Liver (tissue), 9 donors: ENCODE data around the gene PTH1R. TPM values are rescaled to one million over a fixed set of nuclear protein-coding genes. Genes with fewer than 3 reads are reported as not detected.

ENCODE experiments used
- DNase-seq: peaks from one replicate; pipeline ENCODE4 v3.0.0-alpha.2; 2017; ENCODE audit warnings: low spot score
- H3K27ac ChIP-seq, 2 donors: one replicate each; pipeline ENCODE4 v1.7.0; 2013; ENCODE audit warnings: inconsistent platforms in 2 of 2, low read length in 2 of 2, control low read depth in 1 of 2, low read depth in 1 of 2, mild to moderate bottlenecking in 1 of 2
- H3K27me3 ChIP-seq, 4 donors: one replicate each; pipeline versions ENCODE4 v1.6.1 to v1.7.0; 2013; ENCODE audit warnings: low read length in 3 of 4, inconsistent platforms in 1 of 4, mild to moderate bottlenecking in 1 of 4, moderate library complexity in 1 of 4; ENCODE audit not compliant: control insufficient read depth in 4 of 4, insufficient read depth in 4 of 4
- H3K36me3 ChIP-seq, 4 donors: one replicate each; pipeline versions ENCODE4 v1.6.1 to v1.7.0; 2013; ENCODE audit warnings: low read length in 3 of 4, mild to moderate bottlenecking in 3 of 4, low read depth in 1 of 4, moderate library complexity in 1 of 4; ENCODE audit not compliant: control insufficient read depth in 4 of 4, insufficient read depth in 3 of 4
- H3K4me1 ChIP-seq, 4 donors: one replicate each; pipeline versions ENCODE4 v1.6.1 to v1.7.0; 2013; ENCODE audit warnings: low read length in 3 of 4, mild to moderate bottlenecking in 3 of 4, moderate library complexity in 1 of 4; ENCODE audit not compliant: control insufficient read depth in 4 of 4, insufficient read depth in 4 of 4
- H3K4me3 ChIP-seq, 3 donors: one replicate each; pipeline versions ENCODE4 v1.6.1 to v1.7.0; 2013; ENCODE audit warnings: low read length in 3 of 3, control low read depth in 1 of 3, low read depth in 1 of 3, mild to moderate bottlenecking in 1 of 3
- H3K9ac ChIP-seq, 2 donors: one replicate each; pipeline ENCODE4 v1.7.0; 2013; ENCODE audit warnings: low read length in 2 of 2, mild to moderate bottlenecking in 2 of 2, moderate library complexity in 2 of 2, control low read depth in 1 of 2, low read depth in 1 of 2
- H3K9me3 ChIP-seq, 4 donors: one replicate each; pipeline versions ENCODE4 v1.6.1 to v1.7.0; 2013; ENCODE audit warnings: low read length in 3 of 4; ENCODE audit not compliant: control insufficient read depth in 4 of 4
- EGR1 ChIP-seq, 2 donors: IDR thresholded peaks; 2 replicates each; pipeline ENCODE4 v1.6.1; 2016 to 2018; ENCODE audit warnings: antibody characterized with exemption in 2 of 2, low read depth in 2 of 2
- FOXA1 ChIP-seq: IDR thresholded peaks from 2 replicates; pipeline ENCODE4 v1.6.1; 2016; ENCODE audit warnings: antibody characterized with exemption
- FOXA2 ChIP-seq: IDR thresholded peaks from 2 replicates; pipeline ENCODE4 v1.6.1; 2016; ENCODE audit warnings: antibody characterized with exemption
- HNF4G ChIP-seq: IDR thresholded peaks from 2 replicates; pipeline ENCODE4 v1.6.1; 2016; ENCODE audit warnings: antibody characterized with exemption
- JUND ChIP-seq, 2 donors: IDR thresholded peaks; 2 replicates each; pipeline ENCODE4 v1.6.1; 2016; ENCODE audit warnings: antibody characterized with exemption in 2 of 2
- RAD21 ChIP-seq, 2 donors: IDR thresholded peaks; 2 replicates each; pipeline ENCODE4 v1.6.1; 2016; ENCODE audit warnings: antibody characterized with exemption in 2 of 2, mild to moderate bottlenecking in 2 of 2
- RXRA ChIP-seq, 2 donors: IDR thresholded peaks; 2 replicates each; pipeline ENCODE4 v1.6.1; 2017 to 2018; ENCODE audit warnings: antibody characterized with exemption in 2 of 2, mild to moderate bottlenecking in 1 of 2
- SP1 ChIP-seq: IDR thresholded peaks from 2 replicates; pipeline ENCODE4 v1.6.1; 2018; ENCODE audit warnings: antibody characterized with exemption, mild to moderate bottlenecking
- TAF1 ChIP-seq: conservative IDR thresholded peaks from 2 replicates; pipeline ENCODE4 v1.6.1; 2016; ENCODE audit warnings: antibody characterized with exemption, mild to moderate bottlenecking
- YY1 ChIP-seq: IDR thresholded peaks from 2 replicates; pipeline ENCODE4 v1.6.1; 2016; ENCODE audit warnings: antibody characterized with exemption, mild to moderate bottlenecking
- WGBS: extraction: QIAGEN DNeasy Blood & Tissue Kit; methylation state at CpG from one replicate; pipeline ENCODE4 v1.1.7; 2013; 5-methylcytosine and 5-hydroxymethylcytosine counted together
- polyA plus RNA-seq, 2 donors: library from polyadenylated mRNA; stranded (reverse) in 1 of 2; unstranded in 1 of 2; fragments of 200-250 nt in 1 of 2; fragments of >200 nt in 1 of 2; fragmentation: Nextera tagmentation in 1 of 2; extraction: Ambion mirVana in 1 of 2; gene quantifications; one replicate each; pipeline versions ENCODE4 v1.2.1 to v1.2.3, GENCODE V29; 2013 to 2015
- total RNA-seq, 2 donors: library from RNA; depleted of rRNA; stranded (reverse); fragments of >200 nt; gene quantifications; one replicate each; pipeline ENCODE4 v1.2.3, GENCODE V29; 2014
- TF ChIP-seq, protein P1 (sequence below): IDR thresholded peaks from 2 replicates; pipeline ENCODE4 v1.6.1; 2016; ENCODE audit warnings: antibody characterized with exemption
- TF ChIP-seq, protein P2 (sequence below): IDR thresholded peaks from 2 replicates; pipeline ENCODE4 v1.6.1; 2016; ENCODE audit warnings: antibody characterized with exemption
- TF ChIP-seq, protein P3 (sequence below): IDR thresholded peaks from 2 replicates; pipeline ENCODE4 v1.6.1; 2016; ENCODE audit warnings: antibody characterized with exemption, mild to moderate bottlenecking
- TF ChIP-seq, protein P4 (sequence below): fragments of 150-350 bp; IDR thresholded peaks from 2 replicates; pipeline ENCODE4 v1.5.1; 2017; ENCODE audit warnings: improper control_type of control experiment, low read depth, low read length; ENCODE audit not compliant: missing input control
- donor health status: healthy.
- donor health status: healthy.
- donor health status: healthy.
- donor health status: healthy.
- donor health status: healthy.

Gene PTH1R
- total and polyA plus RNA-seq, 4 donors: 7.2 to 28.4 (median 23.6) TPM

DNA sequence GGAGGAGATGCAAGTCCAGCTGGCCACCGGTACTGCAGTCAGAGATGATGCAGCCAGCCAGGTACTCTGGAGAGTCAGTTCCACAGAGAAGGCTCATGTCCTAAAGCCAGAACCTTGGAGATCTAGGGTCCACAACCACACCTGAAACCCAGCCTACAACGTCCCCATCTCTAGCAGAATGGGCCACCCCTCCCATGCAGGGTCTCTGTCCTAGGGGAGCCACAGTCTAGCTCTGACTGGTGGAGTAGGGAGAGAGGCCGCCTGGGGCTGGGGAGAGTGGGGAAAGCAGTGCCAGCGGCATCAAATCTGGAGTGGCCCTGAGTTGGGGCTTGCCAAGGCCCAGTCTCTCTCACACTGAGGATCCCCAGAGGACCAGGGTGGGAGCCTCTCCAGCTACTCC lies 43.5 kb downstream of the PTH1R start:
- Histone ChIP-seq H3K4me1 (peaks cover 0 to 4% (median 2%) of the 10 kb centered on the region in 4 donors), H3K27ac (no peak overlapping the region), H3K27me3 (no peaks in the 10 kb centered on the region), H3K4me3 (no peak overlapping the region), H3K36me3 (peaks cover 25 to 55% (median 40%) of the 10 kb centered on the region in 4 donors), H3K9me3 (no peaks in the 10 kb centered on the region), H3K9ac (no peak overlapping the region)
- 96% methylated on average over 4 of the region's 4 CpGs for WGBS
- TF ChIP-seq TAF1 (no peak), JUND (IDR thresholded peaks at IDR 0.05) (no peak), EGR1 (IDR thresholded peaks at IDR 0.05; ENCODE audit: low read depth in 2 of 2) (no peak), RXRA (IDR thresholded peaks at IDR 0.05) (no peak), FOXA1 (no peak), SP1 (no peak), FOXA2 (no peak)
- DNase-seq: no peak

DNA sequence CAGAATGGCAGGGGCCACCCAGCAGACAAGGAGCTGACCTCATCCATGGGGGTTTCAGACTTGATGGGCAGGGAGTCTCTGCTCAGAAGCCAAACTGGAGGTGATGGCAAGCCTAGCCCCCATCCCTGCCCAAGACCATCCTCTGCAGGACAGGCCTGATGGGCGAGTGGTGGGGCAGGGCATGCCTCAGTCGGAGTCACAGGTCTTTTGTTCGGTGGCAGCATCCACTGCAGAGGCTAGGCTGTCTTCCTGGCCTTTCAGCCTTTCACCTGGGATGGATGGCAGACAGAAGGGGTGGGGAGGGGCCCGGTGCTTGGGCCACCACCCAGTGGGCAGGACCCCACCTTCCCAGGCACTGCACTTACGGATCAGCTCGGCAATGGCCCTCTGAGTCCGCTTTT lies 44.4 kb downstream of the PTH1R start:
- 98% methylated on average over 7 of the region's 7 CpGs for WGBS
- Histone ChIP-seq H3K4me3 (no peak overlapping the region), H3K9me3 (no peaks in the 10 kb centered on the region), H3K36me3 (peaks cover 26 to 55% (median 40%) of the 10 kb centered on the region in 4 donors), H3K4me1 (peaks cover 2 to 12% (median 5%) of the 10 kb centered on the region in 4 donors), H3K9ac (no peak overlapping the region), H3K27me3 (no peaks in the 10 kb centered on the region), H3K27ac (no peak overlapping the region)
- DNase-seq: no peak
- TF ChIP-seq, protein P1, sequence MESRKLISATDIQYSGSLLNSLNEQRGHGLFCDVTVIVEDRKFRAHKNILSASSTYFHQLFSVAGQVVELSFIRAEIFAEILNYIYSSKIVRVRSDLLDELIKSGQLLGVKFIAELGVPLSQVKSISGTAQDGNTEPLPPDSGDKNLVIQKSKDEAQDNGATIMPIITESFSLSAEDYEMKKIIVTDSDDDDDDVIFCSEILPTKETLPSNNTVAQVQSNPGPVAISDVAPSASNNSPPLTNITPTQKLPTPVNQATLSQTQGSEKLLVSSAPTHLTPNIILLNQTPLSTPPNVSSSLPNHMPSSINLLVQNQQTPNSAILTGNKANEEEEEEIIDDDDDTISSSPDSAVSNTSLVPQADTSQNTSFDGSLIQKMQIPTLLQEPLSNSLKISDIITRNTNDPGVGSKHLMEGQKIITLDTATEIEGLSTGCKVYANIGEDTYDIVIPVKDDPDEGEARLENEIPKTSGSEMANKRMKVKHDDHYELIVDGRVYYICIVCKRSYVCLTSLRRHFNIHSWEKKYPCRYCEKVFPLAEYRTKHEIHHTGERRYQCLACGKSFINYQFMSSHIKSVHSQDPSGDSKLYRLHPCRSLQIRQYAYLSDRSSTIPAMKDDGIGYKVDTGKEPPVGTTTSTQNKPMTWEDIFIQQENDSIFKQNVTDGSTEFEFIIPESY: no peak
- TF ChIP-seq SP1 (no peak), HNF4G (no peak), FOXA1 (no peak), YY1 (no peak), RAD21 (IDR thresholded peaks at IDR 0.05) (no peak), TAF1 (no peak), RXRA (IDR thresholded peaks at IDR 0.05) (no peak), JUND (IDR thresholded peaks at IDR 0.05) (no peak)
- TF ChIP-seq, protein P2, sequence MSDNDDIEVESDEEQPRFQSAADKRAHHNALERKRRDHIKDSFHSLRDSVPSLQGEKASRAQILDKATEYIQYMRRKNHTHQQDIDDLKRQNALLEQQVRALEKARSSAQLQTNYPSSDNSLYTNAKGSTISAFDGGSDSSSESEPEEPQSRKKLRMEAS: no peak
- TF ChIP-seq, protein P3, sequence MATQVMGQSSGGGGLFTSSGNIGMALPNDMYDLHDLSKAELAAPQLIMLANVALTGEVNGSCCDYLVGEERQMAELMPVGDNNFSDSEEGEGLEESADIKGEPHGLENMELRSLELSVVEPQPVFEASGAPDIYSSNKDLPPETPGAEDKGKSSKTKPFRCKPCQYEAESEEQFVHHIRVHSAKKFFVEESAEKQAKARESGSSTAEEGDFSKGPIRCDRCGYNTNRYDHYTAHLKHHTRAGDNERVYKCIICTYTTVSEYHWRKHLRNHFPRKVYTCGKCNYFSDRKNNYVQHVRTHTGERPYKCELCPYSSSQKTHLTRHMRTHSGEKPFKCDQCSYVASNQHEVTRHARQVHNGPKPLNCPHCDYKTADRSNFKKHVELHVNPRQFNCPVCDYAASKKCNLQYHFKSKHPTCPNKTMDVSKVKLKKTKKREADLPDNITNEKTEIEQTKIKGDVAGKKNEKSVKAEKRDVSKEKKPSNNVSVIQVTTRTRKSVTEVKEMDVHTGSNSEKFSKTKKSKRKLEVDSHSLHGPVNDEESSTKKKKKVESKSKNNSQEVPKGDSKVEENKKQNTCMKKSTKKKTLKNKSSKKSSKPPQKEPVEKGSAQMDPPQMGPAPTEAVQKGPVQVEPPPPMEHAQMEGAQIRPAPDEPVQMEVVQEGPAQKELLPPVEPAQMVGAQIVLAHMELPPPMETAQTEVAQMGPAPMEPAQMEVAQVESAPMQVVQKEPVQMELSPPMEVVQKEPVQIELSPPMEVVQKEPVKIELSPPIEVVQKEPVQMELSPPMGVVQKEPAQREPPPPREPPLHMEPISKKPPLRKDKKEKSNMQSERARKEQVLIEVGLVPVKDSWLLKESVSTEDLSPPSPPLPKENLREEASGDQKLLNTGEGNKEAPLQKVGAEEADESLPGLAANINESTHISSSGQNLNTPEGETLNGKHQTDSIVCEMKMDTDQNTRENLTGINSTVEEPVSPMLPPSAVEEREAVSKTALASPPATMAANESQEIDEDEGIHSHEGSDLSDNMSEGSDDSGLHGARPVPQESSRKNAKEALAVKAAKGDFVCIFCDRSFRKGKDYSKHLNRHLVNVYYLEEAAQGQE: no peak
- TF ChIP-seq, protein P4, sequence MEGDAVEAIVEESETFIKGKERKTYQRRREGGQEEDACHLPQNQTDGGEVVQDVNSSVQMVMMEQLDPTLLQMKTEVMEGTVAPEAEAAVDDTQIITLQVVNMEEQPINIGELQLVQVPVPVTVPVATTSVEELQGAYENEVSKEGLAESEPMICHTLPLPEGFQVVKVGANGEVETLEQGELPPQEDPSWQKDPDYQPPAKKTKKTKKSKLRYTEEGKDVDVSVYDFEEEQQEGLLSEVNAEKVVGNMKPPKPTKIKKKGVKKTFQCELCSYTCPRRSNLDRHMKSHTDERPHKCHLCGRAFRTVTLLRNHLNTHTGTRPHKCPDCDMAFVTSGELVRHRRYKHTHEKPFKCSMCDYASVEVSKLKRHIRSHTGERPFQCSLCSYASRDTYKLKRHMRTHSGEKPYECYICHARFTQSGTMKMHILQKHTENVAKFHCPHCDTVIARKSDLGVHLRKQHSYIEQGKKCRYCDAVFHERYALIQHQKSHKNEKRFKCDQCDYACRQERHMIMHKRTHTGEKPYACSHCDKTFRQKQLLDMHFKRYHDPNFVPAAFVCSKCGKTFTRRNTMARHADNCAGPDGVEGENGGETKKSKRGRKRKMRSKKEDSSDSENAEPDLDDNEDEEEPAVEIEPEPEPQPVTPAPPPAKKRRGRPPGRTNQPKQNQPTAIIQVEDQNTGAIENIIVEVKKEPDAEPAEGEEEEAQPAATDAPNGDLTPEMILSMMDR: no peak
